ENCODE data around the gene TLE3.
"Not testable (repeated sequence)": the region's sequence is repeated elsewhere in the genome, so short reads cannot be mapped to it uniquely, and the experiment has no call there.

Gene TLE3

DNA sequence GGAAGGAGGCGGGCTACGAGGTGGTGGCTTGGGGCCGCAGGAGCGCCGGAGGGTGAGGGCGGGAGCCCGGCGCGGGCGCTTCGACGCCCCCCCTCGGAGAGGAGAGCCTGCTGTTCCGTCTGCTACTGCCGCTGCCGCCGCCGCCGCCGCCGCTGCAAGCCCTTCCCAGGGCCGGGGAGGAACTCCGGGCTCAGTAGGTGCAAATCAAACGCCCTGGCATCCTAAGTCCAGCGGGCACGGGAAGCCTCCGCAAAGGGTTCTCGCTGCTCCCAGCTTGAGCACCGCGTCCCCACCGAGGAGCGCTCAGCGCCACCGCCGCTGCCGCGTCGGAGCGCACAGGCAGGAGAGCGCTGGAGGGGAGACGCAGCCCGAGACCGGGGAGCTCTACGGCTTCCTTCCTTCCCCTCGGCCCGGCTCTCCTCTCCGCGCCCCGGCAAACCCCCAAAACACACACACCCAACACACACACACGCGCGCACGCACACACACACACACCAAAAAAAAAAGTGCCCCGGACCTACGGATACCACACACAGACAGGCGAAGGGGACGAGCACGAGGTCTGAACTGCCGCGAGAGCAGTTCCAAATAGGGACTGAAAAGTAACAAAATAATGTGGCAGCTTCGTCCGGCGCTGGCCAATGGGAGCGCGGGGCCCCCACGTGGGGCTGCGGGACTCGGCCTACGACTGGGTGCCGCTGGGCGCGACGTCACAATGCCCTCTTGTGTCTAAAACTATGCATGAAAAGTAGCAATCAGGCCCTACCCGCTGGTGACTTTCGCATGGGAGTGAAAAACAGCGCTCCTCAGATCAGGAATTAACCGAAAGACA is at the start of gene TLE3:
TLE3 (minus strand) TSS at position 597 of the 832 bp plus-strand sequence. CDS start 1,119 bp downstream, outside the sequence.
- DNase-seq, result peak; percentile 97

DNA sequence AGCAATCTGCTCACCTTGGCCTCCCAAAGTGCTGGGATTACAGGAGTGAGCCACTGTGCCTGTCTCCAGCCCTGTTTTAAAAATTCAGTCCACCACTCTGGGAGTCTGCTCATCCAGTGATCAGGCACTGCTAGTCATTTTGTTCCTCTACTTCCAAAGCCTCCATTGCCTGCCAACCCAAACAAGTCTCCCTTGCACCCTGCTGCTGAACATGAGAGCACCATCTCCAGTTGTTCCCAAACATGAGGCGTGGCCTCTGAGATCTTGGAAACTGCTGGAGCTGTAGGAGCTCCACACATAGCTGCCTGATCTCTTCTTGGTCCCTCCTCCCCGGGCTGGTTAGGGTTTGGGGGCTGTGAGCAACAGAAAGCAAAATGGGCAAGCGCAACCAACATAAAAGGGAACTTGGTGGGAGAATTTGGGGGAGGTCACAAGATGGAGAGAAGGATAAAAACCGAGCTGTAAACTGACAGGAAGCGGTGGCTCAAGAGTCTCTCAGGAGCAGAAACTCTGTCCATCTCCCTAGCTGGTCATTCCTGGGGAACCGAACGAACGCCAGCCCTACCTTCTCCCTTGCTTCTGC is 49.6 kb upstream of the TLE3 start:
- DNase-seq, result no peak

DNA sequence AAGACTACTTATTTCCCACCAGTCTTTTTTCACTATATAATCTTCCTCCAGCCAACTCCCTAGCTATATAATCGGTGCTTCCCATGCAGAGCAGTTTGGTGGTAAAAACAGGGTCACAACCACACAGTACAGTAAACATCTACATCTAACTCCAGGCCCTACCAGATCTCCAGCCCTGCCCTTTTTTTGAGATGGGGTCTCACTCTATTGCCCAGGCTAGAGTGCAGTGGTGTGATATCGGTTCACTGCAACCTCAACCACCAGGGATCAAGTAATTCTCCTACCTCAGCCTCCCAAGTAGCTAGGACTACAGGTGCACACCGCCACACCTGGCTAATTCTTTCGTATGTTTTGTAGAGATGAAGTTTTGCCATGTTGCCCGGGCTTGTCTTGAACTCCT is 49.1 kb upstream of the TLE3 start:
- no peak for DNase-seq

DNA sequence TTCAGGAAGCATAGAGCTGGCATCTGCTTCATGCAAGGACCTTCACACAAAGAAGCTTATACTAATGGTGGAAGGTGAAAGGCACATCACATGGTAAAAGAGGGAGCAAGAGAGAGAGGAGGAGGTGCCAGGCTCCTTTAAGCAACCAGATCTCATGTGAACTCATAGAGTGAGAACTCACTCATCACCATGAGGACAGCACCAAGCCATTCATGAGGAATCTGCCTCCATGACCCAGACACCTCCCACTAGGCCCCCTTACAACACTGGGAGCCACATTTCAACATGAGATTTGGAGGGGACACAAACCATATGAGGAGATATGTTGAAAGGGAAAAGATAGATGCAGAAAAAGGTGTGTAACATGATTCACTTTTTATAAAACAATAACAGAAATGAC is 48.4 kb upstream of the TLE3 start:
- DNase-seq, result no peak

DNA sequence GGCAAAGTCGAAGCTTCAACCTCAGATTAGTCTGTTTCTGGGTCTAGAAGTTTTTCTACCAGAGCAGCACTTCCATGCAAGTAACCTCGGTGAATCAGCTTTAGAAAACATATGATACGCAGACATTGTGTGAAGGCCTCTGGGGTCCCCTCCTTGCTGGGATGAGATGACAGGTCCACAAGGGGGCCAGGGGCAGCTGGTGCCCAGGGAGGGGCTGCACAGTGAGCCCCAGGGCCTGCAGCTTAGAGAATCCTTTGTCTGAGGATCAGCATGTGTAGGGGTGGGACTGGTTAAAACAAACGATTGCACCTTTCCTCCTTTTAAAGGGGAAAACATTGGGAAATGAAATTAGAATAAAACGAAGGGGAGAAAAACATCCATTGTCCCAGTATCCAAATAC is 47.5 kb upstream of the TLE3 start:
- DNase-seq, result no peak

DNA sequence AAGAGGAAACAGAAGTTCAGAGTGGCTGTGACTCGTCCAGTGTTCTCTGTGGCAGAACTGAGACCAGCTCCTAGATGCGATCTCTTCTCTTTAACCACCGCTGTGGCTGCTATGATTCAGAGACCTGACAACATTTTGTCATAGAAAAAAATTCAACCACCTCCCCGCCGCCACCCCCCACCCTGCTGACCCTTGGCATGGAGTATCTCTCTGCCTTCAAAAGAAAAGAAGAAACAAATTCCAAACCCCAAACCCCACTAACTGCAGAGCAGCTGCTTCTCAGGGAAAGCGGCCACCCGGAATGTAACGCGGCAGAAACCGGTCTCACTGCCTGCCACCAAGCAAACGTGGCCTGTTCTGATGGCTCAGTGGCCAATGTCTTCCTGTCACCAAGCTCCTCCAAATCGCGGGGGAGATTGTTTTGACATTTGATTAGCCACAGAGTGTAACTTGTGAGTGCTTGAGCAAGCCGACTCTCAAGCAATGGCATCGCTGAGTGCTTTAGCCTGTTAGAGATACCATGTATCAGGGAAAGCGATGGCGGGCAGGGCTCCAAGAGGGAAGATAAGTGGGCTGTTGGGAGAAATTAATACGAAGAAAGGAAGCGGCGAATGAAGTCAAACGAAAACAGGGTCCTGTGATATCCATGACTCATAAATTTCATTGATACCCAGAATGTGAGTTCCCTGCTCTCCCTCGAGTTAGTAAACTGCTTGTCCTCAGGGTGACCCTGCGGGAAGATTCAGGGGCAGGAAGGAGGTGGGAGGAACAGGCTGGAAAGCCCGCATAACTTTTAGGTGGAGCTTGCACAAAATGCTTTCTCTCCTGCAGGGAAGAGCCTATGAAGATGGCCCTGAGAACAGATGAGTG is 44.8 kb upstream of the TLE3 start:
- DNase-seq, result no peak

DNA sequence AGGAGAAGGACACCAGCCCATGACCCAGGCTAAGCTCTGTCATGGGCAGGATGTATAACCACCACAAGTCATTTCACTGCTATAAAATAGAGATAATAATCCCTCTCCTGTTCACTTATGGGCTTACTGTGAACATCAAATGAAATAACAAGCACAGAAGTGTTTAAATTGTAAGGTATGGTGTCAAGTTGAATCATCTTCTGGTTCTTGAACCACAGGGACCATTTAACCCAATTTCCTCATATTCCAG is 44.3 kb upstream of the TLE3 start:
- DNase-seq, result no peak

DNA sequence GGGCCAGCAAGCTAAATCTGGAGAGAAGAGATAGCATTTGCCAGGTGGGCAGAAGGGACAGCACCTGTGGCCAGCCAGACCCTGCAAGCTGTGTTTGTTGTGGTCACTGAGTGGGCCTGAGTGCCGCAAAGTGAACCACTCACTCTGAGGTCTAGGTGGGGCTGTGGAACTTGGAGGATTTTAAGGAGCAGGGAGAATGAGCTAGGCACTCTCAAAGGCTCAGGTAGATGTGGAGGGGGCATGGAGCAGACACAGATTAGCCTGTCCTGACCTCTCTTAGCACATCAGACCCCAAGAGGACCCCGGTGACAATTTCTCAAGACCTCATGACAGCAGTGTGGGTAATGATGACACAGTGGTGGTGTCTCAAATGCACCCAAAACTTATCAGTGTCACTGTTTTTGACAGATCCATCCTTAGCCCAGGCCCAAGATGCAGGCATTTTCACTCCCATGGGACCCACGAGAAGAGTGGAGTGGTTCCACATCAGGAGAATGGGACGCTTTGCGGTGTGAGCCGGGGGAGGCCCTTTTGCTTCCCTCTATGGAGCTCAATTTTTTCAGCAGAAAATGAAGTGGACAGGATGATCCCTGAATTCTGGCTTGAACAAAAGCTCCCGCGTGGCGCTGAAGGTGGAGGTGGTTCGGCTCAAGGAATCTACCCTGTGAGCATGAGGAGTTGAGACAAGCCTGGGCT is 43.8 kb upstream of the TLE3 start:
- no peak for DNase-seq

DNA sequence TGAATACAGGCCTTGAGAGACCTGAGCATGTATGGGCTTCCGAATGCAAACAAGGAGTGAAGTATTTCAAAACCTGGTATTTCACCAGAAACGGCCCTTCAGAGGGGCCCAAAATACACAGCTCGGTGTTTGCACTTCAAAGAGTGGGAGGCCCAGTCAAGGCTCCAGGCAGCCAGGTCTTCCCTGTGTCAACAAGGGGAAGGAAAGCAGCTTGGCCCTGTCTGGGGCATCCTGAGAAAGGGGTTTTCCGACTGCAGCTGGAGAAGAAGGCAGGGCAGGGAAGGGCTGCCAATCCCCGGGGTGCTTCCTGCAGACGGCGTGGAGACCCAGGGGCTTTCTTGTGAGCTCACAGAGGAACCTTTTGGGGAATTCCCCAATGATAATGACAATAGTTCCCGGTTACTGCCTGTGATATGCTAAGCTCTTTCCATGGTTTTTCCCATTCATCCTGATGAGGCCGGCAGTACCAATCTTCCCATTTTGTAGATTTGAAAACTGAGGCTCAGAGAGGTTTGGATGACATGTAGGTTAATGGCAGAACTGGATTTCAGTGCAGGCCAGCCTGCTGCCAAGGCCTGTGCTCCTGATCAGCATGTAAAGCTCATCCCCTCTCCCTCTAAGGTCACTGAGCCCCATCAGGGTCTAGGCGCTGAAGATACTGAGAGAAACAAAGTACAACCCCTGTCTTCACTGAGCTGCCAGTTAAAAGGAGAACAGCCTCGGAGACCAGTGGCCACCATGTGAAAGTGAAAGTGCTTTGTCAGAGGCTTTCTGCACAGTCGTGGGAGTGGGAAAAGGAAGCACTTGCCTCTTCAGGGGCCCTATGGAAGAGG is 43.0 kb upstream of the TLE3 start:
- no peak for DNase-seq

DNA sequence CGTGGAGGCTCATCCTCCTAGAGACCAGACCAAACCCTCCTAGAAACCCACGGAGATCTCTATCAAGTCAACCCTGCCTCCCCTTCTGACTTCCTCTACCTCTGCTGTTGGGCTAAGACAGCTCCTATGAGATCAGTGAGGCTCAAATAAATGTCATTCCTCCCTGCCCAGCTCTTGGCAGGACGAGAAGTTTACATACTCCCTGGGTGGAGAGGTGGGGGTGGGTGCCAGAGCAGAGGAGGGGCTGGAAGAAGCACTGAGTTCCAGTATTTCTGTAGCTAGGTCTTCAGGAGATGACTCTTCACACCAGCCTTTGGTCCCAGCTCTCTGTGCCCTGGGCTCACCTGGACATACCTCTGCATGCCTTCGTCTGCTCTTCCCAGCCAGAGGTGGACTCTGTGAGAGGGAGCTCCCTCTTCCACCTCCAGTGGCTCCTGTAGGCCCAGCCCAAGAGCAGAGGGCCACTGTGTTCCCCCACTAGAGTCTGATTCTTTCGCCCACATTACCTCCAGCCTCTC is 42.4 kb upstream of the TLE3 start:
- no peak for DNase-seq

DNA sequence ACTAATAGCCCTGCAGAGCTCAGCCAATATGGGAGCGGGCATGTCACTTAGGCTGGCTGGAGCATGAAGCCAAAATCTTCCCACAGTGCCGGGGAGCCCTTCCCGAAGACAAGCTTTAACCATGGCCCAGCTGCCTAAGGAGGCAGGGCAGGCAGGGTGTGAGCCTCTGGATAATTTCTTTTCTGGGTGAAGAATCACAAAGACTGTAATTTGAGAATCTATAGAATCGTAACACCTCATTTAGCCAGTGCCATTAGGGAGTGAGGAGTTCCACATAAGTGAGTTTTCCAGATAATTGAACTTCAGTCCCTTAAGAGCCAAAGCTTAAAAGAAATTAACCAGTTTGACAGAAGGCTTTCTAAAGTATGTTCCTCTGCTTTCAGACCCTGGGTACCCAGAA is 40.2 kb upstream of the TLE3 start:
- no peak for DNase-seq

DNA sequence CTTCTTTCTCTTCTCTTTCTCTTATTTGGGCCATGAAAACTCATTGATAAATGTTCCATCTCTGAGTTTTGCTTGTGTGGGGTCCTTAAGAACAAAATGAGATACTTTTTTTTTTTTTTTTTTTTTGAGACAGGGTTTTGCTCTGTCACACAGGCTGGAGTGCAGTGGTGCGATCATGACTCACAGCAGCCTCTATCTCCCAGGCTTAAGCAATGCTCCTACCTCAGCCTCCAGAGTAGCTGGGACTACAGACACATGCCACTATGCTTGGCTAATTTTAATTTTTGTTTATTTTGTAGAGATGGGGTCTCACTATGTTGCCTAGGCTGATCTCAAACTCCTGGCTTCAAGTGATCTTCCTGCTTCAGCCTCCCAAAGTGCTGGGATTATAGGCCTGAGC is 39.3 kb upstream of the TLE3 start:
- not testable (repeated sequence) for DNase-seq

DNA sequence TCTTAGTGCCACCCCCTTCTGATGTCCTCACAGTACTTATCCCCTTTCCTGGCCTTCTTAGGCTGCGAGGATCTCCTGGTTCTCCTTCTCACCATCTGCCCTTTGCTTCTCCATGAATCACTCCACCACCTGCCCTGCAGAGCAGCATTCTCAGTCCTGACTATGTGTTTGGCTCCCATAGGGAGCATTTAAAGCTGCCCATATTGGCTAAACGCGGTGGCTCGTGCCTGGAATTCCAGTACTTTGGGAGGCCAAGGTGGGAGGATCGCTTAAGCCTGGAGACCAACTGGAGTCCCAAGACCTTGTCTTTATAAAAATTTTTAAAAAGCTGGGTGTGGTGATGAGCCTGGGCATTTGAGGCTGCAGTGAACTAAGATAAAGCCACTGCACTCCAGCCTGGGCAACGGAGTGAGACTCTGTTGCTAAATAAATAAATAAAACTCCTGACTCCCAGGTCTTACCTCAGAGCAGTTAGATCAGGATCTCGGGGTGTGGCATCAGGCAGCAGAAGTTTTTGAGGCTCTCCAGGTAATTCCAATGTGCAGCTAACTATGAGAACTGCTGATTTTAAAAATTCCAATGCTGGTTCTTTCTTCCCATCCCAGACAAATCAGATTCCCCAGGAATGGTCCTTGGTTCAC is 36.2 kb upstream of the TLE3 start:
- DNase-seq, result no peak

DNA sequence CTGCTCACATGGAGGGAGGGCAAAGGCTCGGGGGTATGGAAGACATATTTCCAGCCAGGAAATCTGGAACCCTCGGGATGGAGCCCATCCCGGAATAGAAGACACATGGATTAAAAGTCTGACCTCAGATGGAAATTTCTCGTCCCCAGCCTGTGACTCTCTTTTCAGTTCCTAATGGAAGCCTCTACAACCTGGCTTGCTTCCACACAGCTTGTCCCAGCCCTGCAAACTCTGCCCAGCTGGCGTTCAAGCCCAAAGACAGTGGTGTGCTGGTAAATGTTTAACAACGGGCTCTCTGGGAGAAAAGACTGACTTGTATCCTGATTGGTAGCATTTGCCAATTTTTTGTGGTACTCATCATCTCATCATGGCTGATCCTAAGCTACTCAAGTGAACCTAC is 35.6 kb upstream of the TLE3 start:
- no peak for DNase-seq

DNA sequence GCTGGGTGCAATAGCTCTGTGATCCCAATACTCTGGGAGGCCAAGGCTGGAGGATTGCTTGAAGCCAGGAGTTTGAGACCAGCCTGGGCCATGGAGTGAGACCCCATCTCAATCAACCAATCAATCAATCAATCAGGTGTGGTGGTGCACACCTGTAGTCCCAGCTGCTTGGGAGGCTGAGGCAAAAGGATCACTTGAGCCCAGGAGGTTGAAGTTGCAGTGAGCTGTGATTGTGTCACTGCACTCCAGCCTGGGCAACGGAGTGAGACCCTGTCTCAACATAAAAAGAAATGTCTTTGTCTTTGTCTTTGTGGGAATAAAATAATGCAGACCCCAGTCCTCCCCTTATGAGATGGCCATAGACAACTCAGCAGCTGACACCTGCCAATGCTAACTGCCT is 34.9 kb upstream of the TLE3 start:
- DNase-seq, result no peak

DNA sequence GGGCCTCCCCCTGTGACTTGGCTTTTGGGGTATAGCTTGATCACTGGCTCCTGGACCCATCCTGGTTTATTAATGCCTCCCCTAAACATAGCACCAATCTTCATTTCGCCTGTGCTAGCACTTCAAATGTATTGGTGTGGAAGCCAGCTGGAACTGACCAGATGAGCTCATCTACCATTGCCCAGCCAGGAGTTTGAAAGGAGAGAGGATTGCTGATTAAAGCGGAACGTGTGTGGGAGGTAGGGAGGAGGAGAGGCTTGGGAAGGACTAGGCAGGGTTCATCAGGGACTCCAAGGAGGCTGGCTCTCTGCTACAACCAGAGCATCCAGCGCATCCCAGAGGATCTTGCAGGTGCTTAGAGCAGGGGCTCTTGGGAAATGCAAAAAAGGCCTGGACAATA is 34.4 kb upstream of the TLE3 start:
- DNase-seq, result no peak

DNA sequence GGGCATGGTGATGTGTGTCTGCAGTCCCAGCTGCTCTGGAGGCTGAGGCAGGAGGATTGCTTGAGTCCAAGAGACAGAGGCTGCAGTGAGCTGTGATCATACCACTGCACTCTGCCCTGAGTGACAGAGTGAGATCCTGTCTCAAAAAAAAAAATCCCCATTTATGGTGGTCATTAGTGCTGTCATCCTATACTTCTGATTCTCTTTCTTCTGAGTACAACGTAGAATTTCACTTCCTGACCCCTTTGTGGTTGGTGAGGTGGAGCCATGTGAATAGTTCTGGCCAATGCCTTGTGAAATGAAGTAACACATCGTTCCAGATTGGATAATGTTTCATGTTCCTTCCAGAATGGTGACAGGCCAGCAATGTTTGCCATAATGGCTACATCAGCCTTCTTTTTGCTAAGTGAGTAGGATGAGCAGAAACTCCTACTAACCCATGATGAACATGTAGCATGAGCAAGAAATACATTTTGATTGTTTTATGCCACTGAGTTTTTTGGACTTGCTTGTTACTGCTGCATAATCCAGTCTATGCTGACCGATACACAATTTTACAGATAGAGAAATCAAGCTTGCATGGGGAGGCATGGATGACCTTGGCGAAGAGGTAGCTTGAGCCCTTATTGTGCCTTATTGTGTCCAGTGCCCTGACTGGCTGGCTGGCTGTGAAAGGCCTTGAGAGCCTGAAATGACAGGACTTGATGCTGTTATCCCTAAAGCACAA is 30.9 kb upstream of the TLE3 start:
- no peak for DNase-seq

DNA sequence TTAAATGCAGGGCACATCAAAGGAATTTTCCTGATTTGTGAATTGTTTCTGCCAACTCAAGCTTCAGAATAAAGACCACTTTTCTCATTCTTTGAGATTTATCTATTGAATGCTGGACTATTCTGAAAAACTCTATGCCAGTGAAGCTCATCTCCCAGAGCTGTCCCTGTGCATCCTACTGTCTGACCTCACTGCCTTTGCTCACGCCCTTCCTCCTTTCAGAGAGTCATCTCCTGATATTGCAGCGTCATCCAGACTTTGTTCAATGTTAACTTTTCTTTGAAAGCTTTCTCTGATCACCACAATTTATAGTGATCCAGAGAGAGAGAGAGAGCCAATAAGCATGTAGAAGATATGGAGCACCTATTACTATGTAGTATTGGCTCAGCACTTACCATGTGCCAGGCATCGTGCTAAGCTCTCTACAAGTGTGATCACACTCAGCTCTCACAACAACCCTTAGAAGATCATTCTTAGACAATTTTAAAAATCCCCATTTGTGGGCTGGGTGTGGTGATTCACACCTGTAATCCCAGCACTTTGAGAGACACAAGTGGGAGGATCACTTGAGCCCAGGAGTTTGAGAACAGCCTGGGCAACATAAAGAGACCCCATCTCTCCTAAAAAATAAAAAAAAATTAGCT is 30.2 kb upstream of the TLE3 start:
- DNase-seq, result no peak

DNA sequence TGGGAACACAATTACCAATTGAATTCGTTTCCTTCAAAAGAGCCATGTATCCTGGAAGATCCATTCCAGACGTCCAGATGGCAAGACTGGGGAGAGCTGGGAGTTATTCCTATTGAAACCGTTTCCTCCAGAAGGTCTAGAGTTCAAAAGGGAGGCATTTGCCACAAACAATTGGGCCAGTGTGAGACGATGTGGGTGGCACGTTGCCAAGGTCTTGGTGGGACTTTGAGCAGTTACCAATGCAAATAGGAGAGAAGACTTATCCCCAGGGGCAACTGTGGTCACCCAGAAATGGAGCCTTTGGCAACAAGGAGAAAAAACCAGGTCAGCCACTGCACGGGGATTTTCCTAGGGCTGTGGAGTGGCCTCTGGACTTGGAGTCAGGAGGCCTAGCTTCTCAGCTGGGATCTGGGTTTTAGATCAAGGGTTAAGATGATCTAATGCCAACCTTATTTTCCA is 29.6 kb upstream of the TLE3 start:
- no peak for DNase-seq

DNA sequence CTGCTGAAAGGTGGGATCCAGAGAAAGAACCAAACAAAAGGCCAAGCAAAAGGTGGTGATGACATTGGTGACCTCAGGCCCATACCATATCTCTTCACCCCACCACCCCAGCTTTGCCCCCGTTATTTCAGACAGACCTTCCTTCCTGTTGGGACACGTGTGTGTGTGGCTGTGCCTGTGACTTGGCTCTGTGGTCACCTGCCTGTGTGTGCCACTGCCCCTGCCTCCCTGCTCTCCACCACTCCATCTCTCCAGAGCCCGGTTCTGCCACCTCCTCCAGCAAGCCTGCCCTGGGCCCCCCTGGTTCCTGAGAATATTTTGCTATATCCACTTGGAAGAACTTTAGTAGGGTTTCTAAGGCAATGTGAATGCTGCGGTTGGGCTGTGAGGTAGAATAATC is 28.6 kb upstream of the TLE3 start:
- no peak for DNase-seq

Measured in NCI-H345 (cell line).